MM.1S (cell line): Measurements from ENCODE around the gene SOBP.

ENCODE experiments used
- DNase-seq: peaks from one replicate; pipeline ENCODE4 v3.0.0-alpha.2; 2015
- H2AFZ ChIP-seq: fragments of 300-600 bp; sonication (generic); 2 replicates; pipeline ENCODE4 v1.6.0; 2016; ENCODE audit warnings: antibody characterized with exemption, low read length
- H3F3A ChIP-seq: fragments of 300-600 bp; sonication (generic); 2 replicates; pipeline ENCODE4 v1.6.1; 2016; ENCODE audit warnings: mild to moderate bottlenecking, antibody characterized with exemption, low read length, moderate library complexity, mixed read lengths; ENCODE audit not compliant: insufficient read depth
- H3K27ac ChIP-seq: fragments of 300-600 bp; sonication (generic); 2 replicates; pipeline ENCODE4 v1.5.1; 2016; ENCODE audit warnings: mild to moderate bottlenecking, low read length
- H3K27me3 ChIP-seq: fragments of 300-600 bp; sonication (generic); replicated peaks from 2 replicates; pipeline ENCODE4 v1.6.0; 2016; ENCODE audit warnings: low read length; ENCODE audit not compliant: insufficient read depth
- H3K36me3 ChIP-seq: fragments of 300-600 bp; sonication (generic); replicated peaks from 2 replicates; pipeline ENCODE4 v1.6.1; 2016; ENCODE audit warnings: mild to moderate bottlenecking, low read length, mixed read lengths; ENCODE audit not compliant: insufficient read depth
- H3K4me1 ChIP-seq: fragments of 300-600 bp; sonication (generic); 2 replicates; pipeline ENCODE4 v1.6.1; 2016; ENCODE audit warnings: low read length, mixed read lengths
- H3K4me2 ChIP-seq: fragments of 300-600 bp; sonication (generic); 2 replicates; pipeline ENCODE4 v1.6.0; 2016; ENCODE audit warnings: low read depth, low read length
- H3K4me3 ChIP-seq: fragments of 300-600 bp; sonication (generic); 2 replicates; pipeline ENCODE4 v1.5.1; 2016; ENCODE audit warnings: low read length, mixed read lengths
- H3K79me2 ChIP-seq: fragments of 300-600 bp; sonication (generic); 2 replicates; pipeline ENCODE4 v1.6.1; 2016; ENCODE audit warnings: mixed run types, low read length, mixed read lengths
- H3K9ac ChIP-seq: fragments of 300-600 bp; sonication (generic); 2 replicates; pipeline ENCODE4 v1.6.1; 2016; ENCODE audit warnings: low read length, mixed read lengths
- H3K9me2 ChIP-seq: fragments of 300-600 bp; sonication (generic); replicated peaks from 2 replicates; pipeline ENCODE4 v1.6.1; 2016; ENCODE audit warnings: mild to moderate bottlenecking, low read length, mixed read lengths; ENCODE audit not compliant: insufficient read depth
- H3K9me3 ChIP-seq: fragments of 300-600 bp; sonication (generic); replicated peaks from 2 replicates; pipeline ENCODE4 v1.6.1; 2016; ENCODE audit warnings: mild to moderate bottlenecking, low read length, mixed read lengths; ENCODE audit not compliant: insufficient read depth
- H4K20me1 ChIP-seq: fragments of 300-600 bp; sonication (generic); 2 replicates; pipeline ENCODE4 v1.6.1; 2016; ENCODE audit warnings: mild to moderate bottlenecking, low read length, moderate library complexity, mixed read lengths; ENCODE audit not compliant: insufficient read depth
- CTCF ChIP-seq: fragments of 300-600 bp; sonication (generic); IDR thresholded peaks from 2 replicates; pipeline ENCODE4 v1.5.1; 2016; ENCODE audit warnings: antibody characterized with exemption, low read length, mixed read lengths
- EZH2 ChIP-seq: fragments of 300-600 bp; sonication (generic); optimal IDR thresholded peaks from 2 replicates; pipeline ENCODE3; 2017; ENCODE audit warnings: low read depth, mild to moderate bottlenecking, antibody characterized with exemption, low read length, mixed read lengths
- EZH2phosphoT487 ChIP-seq: fragments of 300-600 bp; sonication (generic); IDR thresholded peaks from 2 replicates; pipeline ENCODE4 v1.6.1; 2018; ENCODE audit warnings: antibody characterized with exemption, low read length

SOBP gene

GRCh38 chr6:107447663-107448216 lies 42.2 kb upstream of the SOBP start:
- H3K27me3 ChIP-seq, result no peaks in the 10 kb centered on the region
- no peaks in the 10 kb centered on the region for H3K9me2 ChIP-seq
- TF ChIP-seq EZH2, result no peak
- H3K9me3 ChIP-seq, result no peaks in the 10 kb centered on the region
- H3K4me3 ChIP-seq, result no peak overlapping the region
- no peak overlapping the region for H3K4me2 ChIP-seq
- no peak overlapping the region for H2AFZ ChIP-seq
- no peaks in the 10 kb centered on the region for H3F3A ChIP-seq
- H4K20me1 ChIP-seq, result no peaks in the 10 kb centered on the region
- H3K27ac ChIP-seq, result no peak overlapping the region
- DNase-seq, result no peak
- no peaks in the 10 kb centered on the region for H3K79me2 ChIP-seq
- no peaks in the 10 kb centered on the region for H3K4me1 ChIP-seq
- no peaks in the 10 kb centered on the region; the same call in 1 of the 2 replicates for H3K36me3 ChIP-seq
- H3K9ac ChIP-seq, result no peak overlapping the region

GRCh38 chr6:107448776-107449175 lies 41.1 kb upstream of the SOBP start:
- H3K9ac ChIP-seq, result no peak overlapping the region
- H3K9me2 ChIP-seq, result no peaks in the 10 kb centered on the region
- no peak for TF ChIP-seq CTCF
- no peak for TF ChIP-seq EZH2phosphoT487
- TF ChIP-seq EZH2, result no peak
- no peaks in the 10 kb centered on the region for H4K20me1 ChIP-seq
- no peaks in the 10 kb centered on the region; the same call in 1 of the 2 replicates for H3K36me3 ChIP-seq
- H3K9me3 ChIP-seq, result no peaks in the 10 kb centered on the region
- no peak overlapping the region for H3K4me3 ChIP-seq
- no peak overlapping the region for H3K4me2 ChIP-seq
- no peak for DNase-seq
- H3K4me1 ChIP-seq, result no peaks in the 10 kb centered on the region
- H3K27ac ChIP-seq, result no peak overlapping the region
- no peak overlapping the region for H2AFZ ChIP-seq
- no peaks in the 10 kb centered on the region for H3K27me3 ChIP-seq
- no peaks in the 10 kb centered on the region for H3K79me2 ChIP-seq
- H3F3A ChIP-seq, result no peaks in the 10 kb centered on the region

- peak; percentile 44 for DNase-seq
- Histone ChIP-seq H3K27me3 (no peaks in the 10 kb centered on the region), H3K4me3 (peak overlapping the region; percentile 96), H3K79me2 (peaks cover 29% of the 10 kb centered on the region), H2AFZ (peak overlapping the region; percentile 97), H3K27ac (peak overlapping the region; percentile 62), H4K20me1 (no peaks in the 10 kb centered on the region), H3K9ac (peak overlapping the region; percentile 87), H3K4me1 (no peaks in the 10 kb centered on the region), H3K4me2 (peak overlapping the region; percentile 95), H3K9me2 (no peaks in the 10 kb centered on the region), H3K9me3 (no peaks in the 10 kb centered on the region), H3K36me3 (no peaks in the 10 kb centered on the region), H3F3A (peaks cover 9% of the 10 kb centered on the region; the same call in 1 of the 2 replicates)
- TF ChIP-seq EZH2phosphoT487, result no peak
- TF ChIP-seq EZH2, result no peak
- TF ChIP-seq CTCF, result no peak
These were observed 31.1 kb upstream of the SOBP start for GRCh38 chr6:107458672-107459282.
